ENCODE results near the gene CSNK1A1. TPM values are rescaled to one million over a fixed set of nuclear protein-coding genes. Genes with fewer than 3 reads are reported as not detected.
"Not testable (repeated sequence)": the region's sequence is repeated elsewhere in the genome, so short reads cannot be mapped to it uniquely, and the experiment has no call there.

The CSNK1A1 gene
- total RNA-seq, 1 donor, result 487 TPM

- no peak overlapping the region for H3K4me3 ChIP-seq (ENCODE audit: low read depth, low read length)
- DNase-seq (ENCODE audit: low read depth), result no peak
- no peak for TF ChIP-seq CTCF (IDR thresholded peaks at IDR 0.05; ENCODE audit: insufficient read depth, low read depth, low read length)
These were observed 23.9 kb upstream of the CSNK1A1 start for GRCh38 chr5:149575131-149575530.

- H3K4me3 ChIP-seq (ENCODE audit: low read depth, low read length), result no peak overlapping the region
- no peak for TF ChIP-seq CTCF (IDR thresholded peaks at IDR 0.05; ENCODE audit: insufficient read depth, low read depth, low read length)
- no peak for DNase-seq (ENCODE audit: low read depth)
These were observed 21.5 kb upstream of the CSNK1A1 start for GRCh38 chr5:149572576-149573231.

DNA sequence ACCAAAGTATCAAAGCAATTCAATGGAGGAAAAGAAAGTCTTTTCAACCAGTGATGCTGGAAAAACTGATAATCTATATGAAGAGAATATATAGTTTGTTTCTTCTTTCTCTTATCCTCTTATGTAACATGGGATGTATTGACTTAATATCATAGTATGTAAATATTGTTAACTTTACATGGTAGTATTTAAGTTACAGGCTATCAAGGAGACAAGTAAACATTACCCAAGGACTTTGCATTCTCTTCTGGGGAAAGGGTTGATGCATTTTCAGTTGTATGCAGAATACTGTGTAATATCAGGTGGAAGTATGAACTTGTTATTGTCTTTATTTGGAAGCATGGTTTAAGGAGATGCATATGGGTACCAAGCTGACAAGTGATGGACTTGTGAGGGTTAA, 20.9 kb upstream of the CSNK1A1 start:
- H3K4me3 ChIP-seq (ENCODE audit: low read depth, low read length), result no peak overlapping the region
- DNase-seq (ENCODE audit: low read depth), result no peak
- no peak for TF ChIP-seq CTCF (IDR thresholded peaks at IDR 0.05; ENCODE audit: insufficient read depth, low read depth, low read length)

DNA sequence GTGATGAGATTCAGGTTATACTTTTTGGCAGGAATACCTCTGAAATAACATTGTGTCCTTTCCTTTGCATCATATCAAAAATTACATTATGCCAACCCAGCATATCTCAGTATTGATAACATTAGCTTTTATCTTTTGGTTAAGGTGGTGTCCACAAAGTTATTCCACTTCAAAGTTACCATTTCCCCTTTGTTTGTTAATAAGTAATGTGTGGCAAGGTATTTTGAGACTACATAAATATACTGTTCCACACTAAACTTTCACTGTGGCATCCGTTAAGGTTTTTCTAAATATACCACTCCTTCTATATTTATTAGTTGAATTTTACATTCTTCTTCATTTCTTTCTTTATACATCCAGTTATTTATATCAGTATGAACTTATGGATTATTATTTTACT, 16.0 kb upstream of the CSNK1A1 start:
- no peak for DNase-seq (ENCODE audit: low read depth)
- no peak overlapping the region for H3K4me3 ChIP-seq (ENCODE audit: low read depth, low read length)
- TF ChIP-seq CTCF (IDR thresholded peaks at IDR 0.05; ENCODE audit: insufficient read depth, low read depth, low read length), result no peak

GRCh38 chr5:149564542-149565140, 13.4 kb upstream of the CSNK1A1 start:
- peak; percentile 87 for DNase-seq (ENCODE audit: low read depth)
- H3K4me3 ChIP-seq (ENCODE audit: low read depth, low read length), result not testable (repeated sequence)
- peak; percentile 62 for TF ChIP-seq CTCF (IDR thresholded peaks at IDR 0.05; ENCODE audit: insufficient read depth, low read depth, low read length)

- H3K4me3 ChIP-seq (ENCODE audit: low read depth, low read length), result no peak overlapping the region
- DNase-seq (ENCODE audit: low read depth), result peak; percentile 65
- TF ChIP-seq CTCF (IDR thresholded peaks at IDR 0.05; ENCODE audit: insufficient read depth, low read depth, low read length), result no peak
These were observed 12.2 kb upstream of the CSNK1A1 start for GRCh38 chr5:149563466-149563865.

Measured in fibroblast of villous mesenchyme (primary cell).